Erythroblast (primary cell): ENCODE results near the gene FAR2.

ENCODE experiments used
- GATA1 ChIP-seq: IDR thresholded peaks from 2 replicates; pipeline ENCODE4 v1.6.1; 2011; ENCODE audit warnings: low read depth, mild to moderate bottlenecking, control low read depth, low read length, moderate library complexity
- POLR2A ChIP-seq: IDR thresholded peaks from 2 replicates; pipeline ENCODE4 v1.6.1; 2011; ENCODE audit warnings: mild to moderate bottlenecking, low read length

DNA sequence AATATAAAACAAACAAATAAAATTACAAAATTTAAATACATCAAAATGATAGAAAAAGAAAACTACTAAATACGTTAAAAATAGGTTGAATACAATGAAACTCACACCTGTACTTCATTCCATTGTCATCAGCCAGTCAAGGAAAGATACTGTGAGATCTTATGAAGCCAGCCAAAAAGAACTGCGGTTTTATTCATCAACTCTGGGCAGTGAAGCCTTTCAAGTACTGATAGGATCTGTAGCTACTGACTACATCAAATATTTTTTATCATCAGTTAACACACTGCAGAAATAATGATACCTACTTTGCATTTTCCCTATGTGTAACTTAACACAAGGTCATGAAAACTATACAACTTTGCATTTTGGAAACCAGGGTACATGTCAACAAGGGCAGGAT lies 46.3 kb upstream of the FAR2 start:
- TF ChIP-seq POLR2A (no peak), GATA1 (no peak)
